Transverse colon (tissue), 4 donors: Measurements from ENCODE around the gene CDC42BPB. TPM values are rescaled to one million over a fixed set of nuclear protein-coding genes. Genes with fewer than 3 reads are reported as not detected.

Experiments used
- DNase-seq: peaks from one replicate; pipeline ENCODE4 v3.0.0-alpha.2; 2019
- H3K27ac ChIP-seq, 4 donors: fragments of 200-600 bp; sonication (generic); 2 replicates each; pipeline ENCODE4 v1.5.1; 2016 to 2018; ENCODE audit warnings: inconsistent platforms in 4 of 4
- H3K27me3 ChIP-seq: fragments of 200-600 bp; sonication (generic); 2 replicates; pipeline ENCODE4 v1.5.1; 2017; ENCODE audit warnings: inconsistent platforms
- H3K36me3 ChIP-seq, 4 donors: fragments of 200-600 bp; sonication (generic); 2 replicates each; pipeline ENCODE4 v1.5.1; 2017 to 2019; ENCODE audit warnings: inconsistent platforms in 4 of 4
- H3K4me1 ChIP-seq, 4 donors: fragments of 200-600 bp; sonication (generic); 2 replicates each; pipeline ENCODE4 v1.5.1; 2017 to 2020; ENCODE audit warnings: inconsistent platforms in 4 of 4
- H3K4me3 ChIP-seq, 4 donors: fragments of 200-600 bp; sonication (generic); 1 replicate in 1 of 4; 2 replicates in 3 of 4; pipeline versions ENCODE4 v1.5.1 to v1.6.1; 2017 to 2019; ENCODE audit warnings: inconsistent platforms in 4 of 4
- H3K9me3 ChIP-seq, 2 donors: fragments of 200-600 bp; sonication (generic); 2 replicates each; pipeline ENCODE4 v1.5.1; 2017 to 2019; ENCODE audit warnings: inconsistent platforms in 2 of 2
- EP300 ChIP-seq: sonication (generic); formaldehyde crosslinking; IDR thresholded peaks from one replicate; pipeline ENCODE4 v1.6.1; 2017; ENCODE audit warnings: antibody characterized with exemption, low read depth
- POLR2A ChIP-seq: fragments of 450-650 bp; IDR thresholded peaks from one replicate; pipeline ENCODE4 v1.6.1; 2016; ENCODE audit warnings: antibody characterized with exemption, mild to moderate bottlenecking, moderate library complexity
- POLR2AphosphoS5 ChIP-seq, 3 donors: sonication (generic); formaldehyde crosslinking; IDR thresholded peaks; one replicate each; pipeline ENCODE4 v1.6.1; 2016; ENCODE audit warnings: antibody characterized with exemption in 3 of 3
- WGBS, 2 donors: methylation state at CpG; one replicate each; pipeline ENCODE4 v1.1.5; 2018; ENCODE audit warnings: low coverage in 1 of 2; 5-methylcytosine and 5-hydroxymethylcytosine counted together
- in situ Hi-C, 4 donors: fragments of 200-750 bp; cut with MboI; loops; one replicate each; pipeline versions ENCODE4 v1.15.0 to v1.15.1; 2017; ENCODE audit warnings: low sequenced_read_pairs in 3 of 4, low pct_ligation_motif_present in 1 of 4, low pct_unique_long_range_greater_than_20kb in 1 of 4
- intact Hi-C: fragments of 100-400 bp; cut with DNase I; formaldehyde crosslinking; loops from one replicate; pipeline ENCODE4 v1.15.1; 2023; ENCODE audit warnings: low total_unique reads
- total RNA-seq, 4 donors: library from RNA; depleted of rRNA; stranded (reverse); fragments of >200 nt; gene quantifications; one replicate each; pipeline ENCODE4 v1.1.0, GENCODE V29; 2016
- TF ChIP-seq, protein P1 (sequence below), 5 experiments: fragments of 200-600 bp in 3 of 5; fragments of 450-650 bp in 2 of 5; sonication (generic) in 3 of 5; IDR thresholded peaks; 1 replicate in 2 of 5; 2 replicates in 3 of 5; pipeline ENCODE4 v1.5.1; 2016 to 2017; ENCODE audit warnings: antibody characterized with exemption in 5 of 5, inconsistent platforms in 3 of 5, mild to moderate bottlenecking in 2 of 5, moderate library complexity in 1 of 5

The CDC42BPB gene
- total RNA-seq, 4 donors from 2014 or later: 109 to 160 (median 123) TPM

GRCh38 chr14:103078860-103079587, 21.7 kb upstream of the CDC42BPB start:
- no peaks in the 10 kb centered on the region for H3K36me3 ChIP-seq
- TF ChIP-seq, protein P1, sequence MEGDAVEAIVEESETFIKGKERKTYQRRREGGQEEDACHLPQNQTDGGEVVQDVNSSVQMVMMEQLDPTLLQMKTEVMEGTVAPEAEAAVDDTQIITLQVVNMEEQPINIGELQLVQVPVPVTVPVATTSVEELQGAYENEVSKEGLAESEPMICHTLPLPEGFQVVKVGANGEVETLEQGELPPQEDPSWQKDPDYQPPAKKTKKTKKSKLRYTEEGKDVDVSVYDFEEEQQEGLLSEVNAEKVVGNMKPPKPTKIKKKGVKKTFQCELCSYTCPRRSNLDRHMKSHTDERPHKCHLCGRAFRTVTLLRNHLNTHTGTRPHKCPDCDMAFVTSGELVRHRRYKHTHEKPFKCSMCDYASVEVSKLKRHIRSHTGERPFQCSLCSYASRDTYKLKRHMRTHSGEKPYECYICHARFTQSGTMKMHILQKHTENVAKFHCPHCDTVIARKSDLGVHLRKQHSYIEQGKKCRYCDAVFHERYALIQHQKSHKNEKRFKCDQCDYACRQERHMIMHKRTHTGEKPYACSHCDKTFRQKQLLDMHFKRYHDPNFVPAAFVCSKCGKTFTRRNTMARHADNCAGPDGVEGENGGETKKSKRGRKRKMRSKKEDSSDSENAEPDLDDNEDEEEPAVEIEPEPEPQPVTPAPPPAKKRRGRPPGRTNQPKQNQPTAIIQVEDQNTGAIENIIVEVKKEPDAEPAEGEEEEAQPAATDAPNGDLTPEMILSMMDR (IDR thresholded peaks at IDR 0.05): no peak
- no peak for TF ChIP-seq EP300
- no peak for TF ChIP-seq POLR2A
- TF ChIP-seq POLR2AphosphoS5 (IDR thresholded peaks at IDR 0.05): no peak
- no peak overlapping the region for H3K27ac ChIP-seq
- H3K9me3 ChIP-seq: no peaks in the 10 kb centered on the region
- H3K27me3 ChIP-seq: peaks cover 6% of the 10 kb centered on the region
- intact Hi-C loops (no loop called here), in situ Hi-C loops (loop anchor here in 1 of 4 donors (25.0 kb wide), 1 partner anchor 208 kb away; no protein-coding TSS in a partner anchor)
- H3K4me3 ChIP-seq: no peak overlapping the region
- DNase-seq: no peak
- 77% methylated on average over 11 of the region's 11 CpGs; no CpG with 5 or more reads in 1 of the 2 donors for WGBS, 2 donors
- peaks cover 9 to 22% (median 14%) of the 10 kb centered on the region in 4 donors for H3K4me1 ChIP-seq

DNA sequence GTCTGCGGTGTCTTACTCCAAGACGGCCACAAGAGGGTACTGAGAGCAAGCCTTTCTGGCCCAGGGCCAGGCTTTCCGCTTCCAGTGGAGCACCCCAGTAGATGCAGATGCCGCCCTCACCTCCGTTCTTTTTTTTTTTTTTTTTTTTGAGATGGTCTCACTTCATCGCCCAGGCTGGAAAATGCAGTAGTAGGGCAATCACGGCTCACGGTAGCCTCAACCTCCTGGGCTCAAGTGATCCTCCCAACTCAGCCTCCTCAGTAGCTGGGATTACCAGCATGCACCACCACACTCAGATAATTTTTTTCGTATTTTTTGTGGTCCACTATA, 21.0 kb upstream of the CDC42BPB start:
- 13 to 21% methylated on average over 5 to 9 of the region's 9 CpGs for WGBS, 2 donors
- TF ChIP-seq, protein P1 (IDR thresholded peaks at IDR 0.05): peak; percentile 72 to 92 (median 78)
- TF ChIP-seq POLR2A (no peak), POLR2AphosphoS5 (IDR thresholded peaks at IDR 0.05) (peak in 2 of 3 donors; percentile 40 to 60)
- Histone ChIP-seq H3K9me3 (no peaks in the 10 kb centered on the region), H3K27ac (no peak overlapping the region), H3K27me3 (no peaks in the 10 kb centered on the region), H3K4me1 (peaks cover 9 to 20% (median 12%) of the 10 kb centered on the region in 4 donors), H3K36me3 (no peaks in the 10 kb centered on the region), H3K4me3 (no peak overlapping the region)
- intact Hi-C loops: no loop called here
- peak; percentile 85 for DNase-seq
- in situ Hi-C loops: loop anchor here in 1 of 4 donors (25.0 kb wide), 1 partner anchor 209 kb away; no protein-coding TSS in a partner anchor

DNA sequence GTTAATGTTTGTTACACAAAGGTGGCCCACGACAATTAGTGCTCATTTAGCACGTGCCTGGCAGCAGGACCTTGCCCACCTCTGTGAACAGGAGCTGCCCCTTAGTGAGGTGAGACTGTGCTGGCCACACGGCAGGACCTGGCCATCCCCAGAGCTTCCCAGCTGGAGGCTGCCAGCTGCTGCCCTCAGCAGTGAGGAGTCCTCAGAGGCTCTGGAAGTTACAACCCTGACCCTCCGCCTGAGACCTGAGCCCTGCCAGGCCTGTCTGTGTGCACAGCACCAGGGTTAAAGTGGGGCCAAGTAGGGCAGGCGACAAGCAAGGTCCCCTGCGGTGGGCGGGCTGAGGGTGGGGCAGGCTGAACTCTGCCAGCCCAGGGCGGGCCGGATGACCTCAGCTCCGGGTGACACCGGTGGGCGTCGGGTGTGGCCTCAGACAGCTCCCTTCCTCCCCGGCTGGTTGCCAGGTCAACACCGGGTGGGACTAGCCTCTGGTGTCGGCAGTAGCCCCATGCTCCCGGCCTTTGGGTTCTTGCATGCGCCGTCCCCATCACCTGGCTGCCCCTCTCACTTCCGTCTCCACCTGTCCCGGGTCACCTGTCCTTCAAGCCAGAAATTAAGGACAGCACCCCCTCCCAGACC, 17.5 kb upstream of the CDC42BPB start:
- intact Hi-C loops: no loop called here
- no peaks in the 10 kb centered on the region for H3K27me3 ChIP-seq
- peak overlapping the region in 3 of 4 donors; percentile 15 to 49 (median 36) for H3K4me3 ChIP-seq
- H3K9me3 ChIP-seq: no peaks in the 10 kb centered on the region
- WGBS, 2 donors: 19% methylated on average over 20 of the region's 21 CpGs; no CpG with 5 or more reads in 1 of the 2 donors
- peak; percentile 77 for DNase-seq
- in situ Hi-C loops: loop anchor here in 1 of 4 donors (25.0 kb wide), 1 partner anchor 212 kb away; no protein-coding TSS in a partner anchor
- TF ChIP-seq EP300 (no peak), POLR2AphosphoS5 (IDR thresholded peaks at IDR 0.05) (no peak), POLR2A (no peak)
- TF ChIP-seq, protein P1 (IDR thresholded peaks at IDR 0.05): no peak
- H3K4me1 ChIP-seq: peaks cover 18 to 43% (median 29%) of the 10 kb centered on the region in 4 donors
- no peaks in the 10 kb centered on the region for H3K36me3 ChIP-seq
- H3K27ac ChIP-seq: peak overlapping the region; percentile 37 to 65 (median 51)
